Measurements from ENCODE around the gene ZNF764. TPM values are rescaled to one million over a fixed set of nuclear protein-coding genes. Genes with fewer than 3 reads are reported as not detected.

The ZNF764 gene
- polyA plus RNA-seq, 3 donors, result 0.94 to 4.6 (median 1.0) TPM

- Mint-ChIP-seq H3K36me3 (peaks cover 20 to 26% of the 10 kb centered on the region in 2 donors), H3K4me3 (peak overlapping the region; percentile 84 to 92), H3K4me1 (peaks cover 29% of the 10 kb centered on the region), H3K27me3 (ENCODE audit: low read depth in 3 of 3) (peaks cover 0 to 4% (median 3%) of the 10 kb centered on the region in 3 donors), H3K9me3 (peaks cover 0 to 2% (median 0%) of the 10 kb centered on the region in 7 donors), H3K27ac (peak overlapping the region; percentile 92 to 97 (median 97))
- peak overlapping the region; percentile 59 to 93 (median 63) for H3K4me3 ChIP-seq (replicated peaks in 1 of 3; ENCODE audit: low read depth in 2 of 3, low read length in 3 of 3)
- 0% methylated on average over 67 of the region's 79 CpGs for WGBS (ENCODE audit: insufficient coverage)
- peak; percentile 49 for TF ChIP-seq CTCF (IDR thresholded peaks at IDR 0.05)
- H3K36me3 ChIP-seq (replicated peaks in 1 of 2; ENCODE audit: control insufficient read depth in 1 of 2, insufficient read depth in 2 of 2, low read length in 2 of 2), result peaks cover 14 to 25% of the 10 kb centered on the region in 2 donors
- no peaks in the 10 kb centered on the region for H3K9me3 ChIP-seq (replicated peaks in 1 of 2; ENCODE audit: control insufficient read depth in 1 of 2, insufficient read depth in 1 of 2, low read length in 2 of 2)
- peaks cover 19% of the 10 kb centered on the region for H4K20me1 ChIP-seq (ENCODE audit: insufficient read depth, low read length)
- DNase-seq, result peak; percentile 93 to 96 (median 95)
- peaks cover 28 to 39% of the 10 kb centered on the region in 2 donors for H3K4me1 ChIP-seq (ENCODE audit: control insufficient read depth in 1 of 2, insufficient read depth in 2 of 2, low read length in 2 of 2)
- no peaks in the 10 kb centered on the region for H3K27me3 ChIP-seq (ENCODE audit: control insufficient read depth in 2 of 2, insufficient read depth in 2 of 2, low read length in 2 of 2)
- peak overlapping the region; percentile 85 to 87 for H3K27ac ChIP-seq (ENCODE audit: low read depth in 1 of 2, low read length in 2 of 2)
- intact Hi-C loops (cut with micrococcal nuclease), result loop anchor here (1.0 to 5.0 kb wide), 6 partner anchors 8 to 85 kb away; partner anchors contain the start of genes ZNF785 (in 2 of the 2), SEPHS2 (in 1 of the 2), ZNF689 (in 1 of the 2) and ZNF764 (in 1 of the 2)
- H3K9ac ChIP-seq (ENCODE audit: insufficient read depth, low read length, poor library complexity, severe bottlenecking), result peak overlapping the region; percentile 80
- H3K4me2 ChIP-seq (replicated peaks; ENCODE audit: extremely low read depth, low read length, poor library complexity, severe bottlenecking), result peak overlapping the region; percentile 99
- H2AFZ ChIP-seq (ENCODE audit: insufficient read depth, low read depth, low read length, poor library complexity, severe bottlenecking), result peak overlapping the region; percentile 96
- peaks cover 4% of the 10 kb centered on the region for H3K79me2 ChIP-seq (ENCODE audit: insufficient read depth, low read length)
Observed at GRCh38 chr16:30526823-30527634, 31.1 kb downstream of the ZNF764 start.

- H3K27ac Mint-ChIP-seq, result peak within 1 kb of the TSS; percentile 92 to 97 (median 97)
- under 1% methylated on average over 47 of the region's 73 CpGs for WGBS (ENCODE audit: insufficient coverage)
- peak within 1 kb of the TSS; percentile 97 for H3K4me3 Mint-ChIP-seq
- intact Hi-C loops (cut with micrococcal nuclease), result loop anchor here (2.0 to 5.0 kb wide), 5 partner anchors 33 to 86 kb away; partner anchors contain the start of genes ZNF785 (in 2 of the 2), SEPHS2 (in 1 of the 2), ZNF689 (in 1 of the 2) and ZNF764 (in 1 of the 2)
- Histone ChIP-seq H3K4me1 (ENCODE audit: control insufficient read depth in 1 of 2, insufficient read depth in 2 of 2, low read length in 2 of 2) (peaks cover 28 to 39% of the 10 kb centered on the region in 2 donors), H3K4me2 (replicated peaks; ENCODE audit: extremely low read depth, low read length, poor library complexity, severe bottlenecking) (peak within 1 kb of the TSS; percentile 99), H3K27ac (ENCODE audit: low read depth in 1 of 2, low read length in 2 of 2) (peak within 1 kb of the TSS; percentile 85 to 87), H3K79me2 (ENCODE audit: insufficient read depth, low read length) (peaks cover 4% of the 10 kb centered on the region), H3K27me3 (ENCODE audit: control insufficient read depth in 2 of 2, insufficient read depth in 2 of 2, low read length in 2 of 2) (no peaks in the 10 kb centered on the region), H3K9ac (ENCODE audit: insufficient read depth, low read length, poor library complexity, severe bottlenecking) (peak within 1 kb of the TSS; percentile 80), H3K4me3 (replicated peaks in 1 of 3; ENCODE audit: low read depth in 2 of 3, low read length in 3 of 3) (peak within 1 kb of the TSS; percentile 59 to 93 (median 74)), H2AFZ (ENCODE audit: insufficient read depth, low read depth, low read length, poor library complexity, severe bottlenecking) (peak within 1 kb of the TSS; percentile 96), H3K36me3 (replicated peaks in 1 of 2; ENCODE audit: control insufficient read depth in 1 of 2, insufficient read depth in 2 of 2, low read length in 2 of 2) (peaks cover 17 to 26% of the 10 kb centered on the region in 2 donors), H4K20me1 (ENCODE audit: insufficient read depth, low read length) (peaks cover 26% of the 10 kb centered on the region), H3K9me3 (replicated peaks in 1 of 2; ENCODE audit: control insufficient read depth in 1 of 2, insufficient read depth in 1 of 2, low read length in 2 of 2) (no peaks in the 10 kb centered on the region)
- H3K4me1 Mint-ChIP-seq, result peaks cover 29% of the 10 kb centered on the region
- TF ChIP-seq CTCF (IDR thresholded peaks at IDR 0.05), result no peak
- H3K27me3 Mint-ChIP-seq (ENCODE audit: low read depth in 3 of 3), result peaks cover 0 to 4% (median 0%) of the 10 kb centered on the region in 3 donors
- H3K36me3 Mint-ChIP-seq, result peaks cover 24 to 26% of the 10 kb centered on the region in 2 donors
- DNase-seq, result peak in 2 of 3 donors; percentile 6 to 21
- H3K9me3 Mint-ChIP-seq, result peaks cover 0 to 2% (median 0%) of the 10 kb centered on the region in 7 donors
Observed at GRCh38 chr16:30526137-30526822, 31.9 kb downstream of the ZNF764 start, which contains the start of gene ZNF768. TSS of gene ZNF768 (minus strand) at chr16:30526566. CDS start at chr16:30526413, 153 bp downstream.

Measured in CD14-positive monocyte (primary cell).